Astrocyte of the cerebellum (primary cell): Measurements from ENCODE around the gene NR2F6.

ENCODE experiments used
- DNase-seq: peaks from one replicate; pipeline ENCODE4 v3.0.0-alpha.2; 2011; ENCODE audit warnings: low read depth
- H3K4me3 ChIP-seq: 2 replicates; pipeline ENCODE4 v1.5.1; 2011; ENCODE audit warnings: mild to moderate bottlenecking, low read depth, low read length, moderate library complexity
- in situ Hi-C: cut with HindIII; loops from 2 replicates; pipeline ENCODE4 v1.10.0; 2017; ENCODE audit warnings: low sequenced_read_pairs
- TF ChIP-seq, protein P1 (sequence below): IDR thresholded peaks from 2 replicates; pipeline ENCODE4 v1.5.1; 2012; ENCODE audit warnings: low read length, low read depth, moderate library complexity, mild to moderate bottlenecking; ENCODE audit errors: missing control alignments

NR2F6 gene

DNA sequence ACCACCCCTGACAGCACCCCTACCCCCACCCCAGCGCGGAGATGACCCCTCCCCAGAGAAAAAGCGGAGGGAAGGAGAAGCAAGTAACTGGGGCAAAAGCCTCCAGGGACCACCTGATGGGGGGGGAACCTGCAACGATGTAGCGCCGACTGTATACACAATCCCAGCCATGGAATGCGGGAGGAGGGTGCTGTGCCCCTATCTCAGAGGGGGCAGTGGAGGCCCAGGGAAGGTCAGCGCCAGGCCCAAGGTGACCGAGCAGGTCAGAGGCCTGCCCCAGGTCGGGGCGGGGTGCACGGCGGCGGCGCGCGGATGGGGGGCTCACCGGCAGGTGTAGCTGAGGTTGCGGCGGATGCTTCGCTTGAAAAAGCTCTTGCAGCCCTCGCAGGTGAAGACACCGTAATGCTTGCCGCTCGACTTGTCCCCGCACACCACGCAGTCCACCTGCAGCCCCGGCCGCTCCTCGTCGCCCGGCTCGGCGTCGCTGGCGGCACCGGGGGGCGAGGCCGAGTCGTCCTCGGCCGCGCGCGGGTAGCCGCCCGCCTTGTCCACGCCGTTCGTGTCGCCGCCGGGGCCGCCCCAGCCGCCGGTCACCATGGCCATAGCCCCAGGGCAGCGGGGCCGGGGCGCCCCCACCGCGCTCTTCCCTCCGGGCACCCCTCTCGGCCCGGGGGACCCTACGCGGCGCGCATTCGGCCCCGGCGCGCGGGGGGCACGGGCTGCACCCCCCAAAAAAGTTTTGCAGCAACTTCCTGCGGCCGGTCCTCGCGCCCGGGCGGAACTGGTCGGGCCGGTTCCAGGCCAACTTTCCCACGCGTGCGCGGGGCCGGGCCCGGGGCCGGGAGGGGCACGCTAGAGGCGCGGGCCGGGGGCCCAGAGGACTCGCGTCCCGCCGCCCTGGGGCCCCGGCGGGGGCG is 843 bp downstream of the NR2F6 start:
- TF ChIP-seq, protein P1, sequence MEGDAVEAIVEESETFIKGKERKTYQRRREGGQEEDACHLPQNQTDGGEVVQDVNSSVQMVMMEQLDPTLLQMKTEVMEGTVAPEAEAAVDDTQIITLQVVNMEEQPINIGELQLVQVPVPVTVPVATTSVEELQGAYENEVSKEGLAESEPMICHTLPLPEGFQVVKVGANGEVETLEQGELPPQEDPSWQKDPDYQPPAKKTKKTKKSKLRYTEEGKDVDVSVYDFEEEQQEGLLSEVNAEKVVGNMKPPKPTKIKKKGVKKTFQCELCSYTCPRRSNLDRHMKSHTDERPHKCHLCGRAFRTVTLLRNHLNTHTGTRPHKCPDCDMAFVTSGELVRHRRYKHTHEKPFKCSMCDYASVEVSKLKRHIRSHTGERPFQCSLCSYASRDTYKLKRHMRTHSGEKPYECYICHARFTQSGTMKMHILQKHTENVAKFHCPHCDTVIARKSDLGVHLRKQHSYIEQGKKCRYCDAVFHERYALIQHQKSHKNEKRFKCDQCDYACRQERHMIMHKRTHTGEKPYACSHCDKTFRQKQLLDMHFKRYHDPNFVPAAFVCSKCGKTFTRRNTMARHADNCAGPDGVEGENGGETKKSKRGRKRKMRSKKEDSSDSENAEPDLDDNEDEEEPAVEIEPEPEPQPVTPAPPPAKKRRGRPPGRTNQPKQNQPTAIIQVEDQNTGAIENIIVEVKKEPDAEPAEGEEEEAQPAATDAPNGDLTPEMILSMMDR = no peak
- in situ Hi-C loops = loop anchor here (10.0 kb wide), 1 partner anchor 80 kb away; no protein-coding TSS in a partner anchor
- H3K4me3 ChIP-seq = peak overlapping the region; percentile 79
- no peak for DNase-seq

GRCh38 chr19:17243830-17244617 is 1.7 kb downstream of the NR2F6 start:
- TF ChIP-seq, protein P1 = no peak
- no peak for DNase-seq
- in situ Hi-C loops = loop anchor here (10.0 kb wide), 1 partner anchor 79 kb away; no protein-coding TSS in a partner anchor
- peak overlapping the region; percentile 79 for H3K4me3 ChIP-seq

GRCh38 chr19:17243211-17243829 is 2.4 kb downstream of the NR2F6 start:
- H3K4me3 ChIP-seq = peak overlapping the region; percentile 79
- in situ Hi-C loops = loop anchor here (10.0 kb wide), 1 partner anchor 79 kb away; no protein-coding TSS in a partner anchor
- TF ChIP-seq, protein P1 = no peak
- DNase-seq = no peak

DNA sequence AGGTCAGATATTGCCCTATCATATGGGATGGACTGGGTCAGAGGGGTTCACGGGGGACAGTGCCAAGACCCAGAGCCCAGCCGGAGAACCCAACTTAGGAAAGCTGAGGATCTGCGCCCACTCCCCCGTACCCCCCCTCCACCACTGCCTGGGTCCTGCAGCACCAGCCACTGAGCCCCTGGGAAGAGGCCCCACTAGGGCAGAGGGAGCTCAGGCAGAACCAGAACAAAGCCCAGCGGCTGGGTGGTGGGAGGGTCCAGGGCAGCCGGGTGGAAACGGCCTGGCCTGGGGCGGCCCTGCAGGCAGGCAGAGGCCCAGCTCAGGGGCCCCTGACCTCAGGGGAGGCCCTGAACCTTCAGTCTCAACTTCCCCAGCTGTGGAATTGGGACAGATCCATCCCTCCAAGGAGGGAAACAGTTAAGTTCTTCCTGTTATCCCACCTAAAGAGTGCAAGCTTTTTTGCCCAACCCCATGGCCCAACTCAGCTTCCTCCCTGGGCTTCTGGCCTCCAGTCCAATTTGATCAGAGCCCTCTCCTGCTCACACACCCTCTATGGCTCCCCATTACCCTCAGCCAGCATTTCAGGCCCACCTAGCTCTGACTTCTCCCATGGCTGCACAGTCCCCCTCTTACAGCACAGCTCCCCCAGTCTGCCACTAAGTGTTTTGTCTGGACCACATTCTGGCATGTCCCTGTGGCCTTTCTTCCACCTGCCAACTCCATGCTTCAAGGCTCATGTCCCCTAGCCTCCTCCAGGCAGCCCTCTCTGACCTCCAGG is 3.1 kb downstream of the NR2F6 start:
- TF ChIP-seq, protein P1 = no peak
- in situ Hi-C loops = loop anchor here (10.0 kb wide), 1 partner anchor 78 kb away; no protein-coding TSS in a partner anchor
- DNase-seq = no peak
- peak overlapping the region; percentile 79 for H3K4me3 ChIP-seq

DNA sequence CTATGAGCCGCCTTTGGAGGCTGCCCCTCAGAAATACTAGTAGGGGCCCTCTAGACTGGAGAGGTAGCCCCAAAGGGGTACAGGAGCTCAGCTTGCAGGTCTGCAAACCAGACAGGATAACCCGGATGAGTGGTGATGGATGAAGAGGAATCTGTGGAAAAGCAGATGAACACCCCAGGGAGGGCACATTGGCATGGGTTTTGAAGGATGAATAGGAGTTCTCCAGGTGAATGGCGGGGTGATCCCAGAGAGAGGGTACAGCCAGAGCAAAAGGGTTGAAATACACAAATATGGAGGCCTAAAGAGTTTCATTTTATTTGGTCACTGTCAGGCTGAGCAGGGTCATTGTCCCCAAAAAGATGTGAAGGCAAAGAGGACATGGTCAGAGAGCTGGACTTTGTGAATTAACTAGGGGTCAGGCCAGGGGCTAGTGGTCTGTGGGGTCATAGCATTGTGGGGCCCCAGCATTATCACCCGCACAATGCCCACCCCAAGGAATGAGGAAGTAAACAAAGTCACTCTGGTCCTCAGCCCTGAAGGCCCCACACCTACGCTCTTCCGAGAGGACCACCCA is 4.8 kb downstream of the NR2F6 start:
- DNase-seq = no peak
- in situ Hi-C loops = loop anchor here (10.0 kb wide), 1 partner anchor 76 kb away; no protein-coding TSS in a partner anchor
- TF ChIP-seq, protein P1 = no peak
- no peak overlapping the region for H3K4me3 ChIP-seq
